ENCODE data around the gene SHISAL1. TPM values are rescaled to one million over a fixed set of nuclear protein-coding genes. Genes with fewer than 3 reads are reported as not detected.

The SHISAL1 gene
- polyA plus RNA-seq, 1 donor (not counting 4 experiments of a cell fraction or from before 2014, with no cell fraction given), result 0.24 TPM

GRCh38 chr22:44205516-44206329, 107.0 kb downstream of the SHISAL1 start:
- DNase-seq (ENCODE audit: low read depth, low spot score) (no peak), FAIRE-seq (no peak)
- peaks cover 23% of the 10 kb centered on the region for H3K27me3 ChIP-seq (ENCODE audit: control insufficient read depth, extremely low read depth, insufficient read depth, low read length)

GRCh38 chr22:44204739-44205515, 107.8 kb downstream of the SHISAL1 start:
- Histone ChIP-seq H3K9ac (ENCODE audit: control insufficient read depth, extremely low read depth, insufficient read depth, low read length) (no peak overlapping the region), H4K20me1 (ENCODE audit: control insufficient read depth, extremely low read depth, insufficient read depth, low read length) (no peaks in the 10 kb centered on the region), H3K27me3 (ENCODE audit: control insufficient read depth, extremely low read depth, insufficient read depth, low read length) (peaks cover 23% of the 10 kb centered on the region), H3K9me3 (ENCODE audit: control insufficient read depth, low read depth, low read length) (no peaks in the 10 kb centered on the region), H3K4me3 (ENCODE audit: control insufficient read depth in 2 of 3, extremely low read depth in 1 of 3, insufficient read depth in 2 of 3, low read depth in 1 of 3, low read length in 3 of 3) (no peak overlapping the region), H2AFZ (ENCODE audit: control insufficient read depth, low read length) (no peak overlapping the region), H3K36me3 (ENCODE audit: control insufficient read depth in 2 of 2, extremely low read depth in 1 of 2, insufficient read depth in 2 of 2, low read length in 2 of 2) (no peaks in the 10 kb centered on the region), H3K9me1 (ENCODE audit: control insufficient read depth, extremely low read depth, insufficient read depth, low read length) (no peaks in the 10 kb centered on the region), H3K79me2 (ENCODE audit: control insufficient read depth, insufficient read depth, low read length) (no peaks in the 10 kb centered on the region), H3K4me1 (ENCODE audit: control insufficient read depth, extremely low read depth, insufficient read depth, low read length) (no peaks in the 10 kb centered on the region), H3K27ac (ENCODE audit: control insufficient read depth, insufficient read depth, low read length) (no peak overlapping the region), H3K4me2 (ENCODE audit: control insufficient read depth, extremely low read depth, insufficient read depth, low read depth, low read length) (no peak overlapping the region)
- FAIRE-seq (no peak), DNase-seq (ENCODE audit: low read depth, low spot score) (no peak)
- dilution Hi-C loops (cut with MboI; ENCODE audit: extremely low pct_ligation_motif_present, low sequenced_read_pairs), result no loop called here
- no peak for TF ChIP-seq EZH2 (IDR thresholded peaks at IDR 0.05; ENCODE audit: low read length)
- no peak for TF ChIP-seq CTCF (optimal IDR thresholded peaks at IDR 0.05 in 1 of 3, IDR thresholded peaks at IDR 0.05 in 1 of 3, conservative IDR thresholded peaks at IDR 0.05 in 1 of 3; ENCODE audit: extremely low read depth in 1 of 3, insufficient read depth in 2 of 3, low read length in 3 of 3)

More at GRCh38 chr22:44205516-44206329, 107.0 kb downstream of the SHISAL1 start:
- H3K4me3 ChIP-seq (ENCODE audit: control insufficient read depth in 2 of 3, extremely low read depth in 1 of 3, insufficient read depth in 2 of 3, low read depth in 1 of 3, low read length in 3 of 3), result no peak overlapping the region
- no peak overlapping the region for H3K27ac ChIP-seq (ENCODE audit: control insufficient read depth, insufficient read depth, low read length)
- no peaks in the 10 kb centered on the region for H3K79me2 ChIP-seq (ENCODE audit: control insufficient read depth, insufficient read depth, low read length)
- H3K9me3 ChIP-seq (ENCODE audit: control insufficient read depth, low read depth, low read length), result no peaks in the 10 kb centered on the region
- H2AFZ ChIP-seq (ENCODE audit: control insufficient read depth, low read length), result no peak overlapping the region
- H3K9me1 ChIP-seq (ENCODE audit: control insufficient read depth, extremely low read depth, insufficient read depth, low read length), result no peaks in the 10 kb centered on the region
- no peaks in the 10 kb centered on the region for H4K20me1 ChIP-seq (ENCODE audit: control insufficient read depth, extremely low read depth, insufficient read depth, low read length)
- dilution Hi-C loops (cut with MboI; ENCODE audit: extremely low pct_ligation_motif_present, low sequenced_read_pairs), result no loop called here
- no peaks in the 10 kb centered on the region for H3K4me1 ChIP-seq (ENCODE audit: control insufficient read depth, extremely low read depth, insufficient read depth, low read length)
- TF ChIP-seq CTCF (optimal IDR thresholded peaks at IDR 0.05 in 1 of 3, IDR thresholded peaks at IDR 0.05 in 1 of 3, conservative IDR thresholded peaks at IDR 0.05 in 1 of 3; ENCODE audit: extremely low read depth in 1 of 3, insufficient read depth in 2 of 3, low read length in 3 of 3), result no peak
- no peak overlapping the region for H3K9ac ChIP-seq (ENCODE audit: control insufficient read depth, extremely low read depth, insufficient read depth, low read length)
- no peak overlapping the region for H3K4me2 ChIP-seq (ENCODE audit: control insufficient read depth, extremely low read depth, insufficient read depth, low read depth, low read length)
- no peaks in the 10 kb centered on the region for H3K36me3 ChIP-seq (ENCODE audit: control insufficient read depth in 2 of 2, extremely low read depth in 1 of 2, insufficient read depth in 2 of 2, low read length in 2 of 2)
